ENCODE results near the gene MCF2L2. TPM values are rescaled to one million over a fixed set of nuclear protein-coding genes. Genes with fewer than 3 reads are reported as not detected.
A peak's percentile ranks its signal among the peaks of the same experiment; 100 is the strongest.

MCF2L2 gene
- total and polyA plus RNA-seq, 7 experiments from 2014 or later, result 0.15 to 4.3 (median 0.47) TPM; not detected in 1

GRCh38 chr3:183158113-183158512 lies 270.3 kb downstream of the MCF2L2 start:
- CTCF ChIA-PET, result no interaction called here
- DNase-seq (no peak), ATAC-seq (no peak)
- Histone ChIP-seq H3K9me3 (ENCODE audit: control insufficient read depth in 2 of 3, low read length in 3 of 3) (no peaks in the 10 kb centered on the region), H3K4me3 (ENCODE audit: low read length) (no peak overlapping the region), H3K27ac (ENCODE audit: low read depth, low read length) (no peak overlapping the region), H3K27me3 (ENCODE audit: control insufficient read depth in 2 of 2, insufficient read depth in 2 of 2, low read length in 2 of 2) (no peaks in the 10 kb centered on the region), H3K36me3 (ENCODE audit: control insufficient read depth in 2 of 3, insufficient read depth in 3 of 3, low read length in 3 of 3) (peaks cover 0 to 4% (median 0%) of the 10 kb centered on the region in 3 experiments), H3K4me1 (ENCODE audit: control insufficient read depth in 2 of 2, insufficient read depth in 2 of 2, low read length in 2 of 2) (peaks cover 5% of the 10 kb centered on the region in 2 donors)
- Mint-ChIP-seq H3K4me1 (peaks cover 7 to 33% (median 9%) of the 10 kb centered on the region in 7 donors), H3K36me3 (peaks cover 0 to 9% (median 0%) of the 10 kb centered on the region in 5 donors), H3K27me3 (no peaks in the 10 kb centered on the region), H3K9me3 (no peaks in the 10 kb centered on the region), H3K27ac (no peak overlapping the region), H3K4me3 (no peak overlapping the region)
- POLR2A ChIA-PET, result no interaction called here
- intact Hi-C loops (cut with micrococcal nuclease), result no loop called here

GRCh38 chr3:183156266-183156665 lies 272.2 kb downstream of the MCF2L2 start:
- CTCF ChIA-PET, result no interaction called here
- POLR2A ChIA-PET, result no interaction called here

GRCh38 chr3:183155499-183155898 lies 272.9 kb downstream of the MCF2L2 start:
- no peaks in the 10 kb centered on the region for H3K9me3 ChIP-seq (ENCODE audit: control insufficient read depth in 2 of 3, low read length in 3 of 3)
- H3K27ac ChIP-seq (ENCODE audit: low read depth, low read length), result no peak overlapping the region
- H3K36me3 Mint-ChIP-seq, result peaks cover 0 to 11% (median 4%) of the 10 kb centered on the region in 5 donors
- no peak overlapping the region for H3K4me3 Mint-ChIP-seq
- H3K4me1 Mint-ChIP-seq, result peaks cover 0 to 20% (median 0%) of the 10 kb centered on the region in 7 donors
- no peak overlapping the region for H3K4me3 ChIP-seq (ENCODE audit: low read length)
- H3K27me3 Mint-ChIP-seq, result no peaks in the 10 kb centered on the region
- POLR2A ChIA-PET, result no interaction called here
- ATAC-seq (no peak), DNase-seq (no peak)
- CTCF ChIA-PET, result no interaction called here
- H3K9me3 Mint-ChIP-seq, result no peaks in the 10 kb centered on the region
- no peaks in the 10 kb centered on the region for H3K27me3 ChIP-seq (ENCODE audit: control insufficient read depth in 2 of 2, insufficient read depth in 2 of 2, low read length in 2 of 2)
- H3K27ac Mint-ChIP-seq, result no peak overlapping the region
- intact Hi-C loops (cut with micrococcal nuclease), result no loop called here
- H3K36me3 ChIP-seq (ENCODE audit: control insufficient read depth in 2 of 3, insufficient read depth in 3 of 3, low read length in 3 of 3), result no peaks in the 10 kb centered on the region
- H3K4me1 ChIP-seq (ENCODE audit: control insufficient read depth in 2 of 2, insufficient read depth in 2 of 2, low read length in 2 of 2), result no peaks in the 10 kb centered on the region

More at GRCh38 chr3:183156266-183156665, 272.2 kb downstream of the MCF2L2 start:
- Histone ChIP-seq H3K36me3 (ENCODE audit: control insufficient read depth in 2 of 3, insufficient read depth in 3 of 3, low read length in 3 of 3) (no peaks in the 10 kb centered on the region), H3K4me3 (ENCODE audit: low read length) (no peak overlapping the region), H3K27ac (ENCODE audit: low read depth, low read length) (no peak overlapping the region), H3K27me3 (ENCODE audit: control insufficient read depth in 2 of 2, insufficient read depth in 2 of 2, low read length in 2 of 2) (no peaks in the 10 kb centered on the region), H3K9me3 (ENCODE audit: control insufficient read depth in 2 of 3, low read length in 3 of 3) (no peaks in the 10 kb centered on the region), H3K4me1 (ENCODE audit: control insufficient read depth in 2 of 2, insufficient read depth in 2 of 2, low read length in 2 of 2) (no peaks in the 10 kb centered on the region)
- Mint-ChIP-seq H3K9me3 (no peaks in the 10 kb centered on the region), H3K27ac (no peak overlapping the region), H3K4me1 (peaks cover 0 to 24% (median 0%) of the 10 kb centered on the region in 7 donors), H3K4me3 (no peak overlapping the region), H3K27me3 (no peaks in the 10 kb centered on the region), H3K36me3 (peaks cover 0 to 9% (median 4%) of the 10 kb centered on the region in 5 donors)
- ATAC-seq (no peak), DNase-seq (no peak)
- intact Hi-C loops (cut with micrococcal nuclease), result no loop called here

- CTCF ChIA-PET, result interaction anchor here (0.8 to 0.9 kb wide), 2 partner anchors 31 to 230 kb away, joined by 3 read pairs; no protein-coding TSS in a partner anchor
- intact Hi-C loops (cut with micrococcal nuclease), result no loop called here
- POLR2A ChIA-PET, result no interaction called here
Measured at GRCh38 chr3:183153210-183153950, 275.0 kb downstream of the MCF2L2 start.

GRCh38 chr3:183151821-183152351 lies 276.5 kb downstream of the MCF2L2 start:
- Mint-ChIP-seq H3K4me3 (no peak overlapping the region), H3K4me1 (no peaks in the 10 kb centered on the region), H3K9me3 (no peaks in the 10 kb centered on the region), H3K36me3 (peaks cover 0 to 11% (median 4%) of the 10 kb centered on the region in 5 donors), H3K27me3 (no peaks in the 10 kb centered on the region), H3K27ac (no peak overlapping the region)
- ATAC-seq, result no peak
- Histone ChIP-seq H3K36me3 (ENCODE audit: control insufficient read depth in 2 of 3, insufficient read depth in 3 of 3, low read length in 3 of 3) (no peaks in the 10 kb centered on the region), H3K9me3 (ENCODE audit: control insufficient read depth in 2 of 3, low read length in 3 of 3) (no peaks in the 10 kb centered on the region), H3K27ac (ENCODE audit: low read depth, low read length) (no peak overlapping the region), H3K4me1 (ENCODE audit: control insufficient read depth in 2 of 2, insufficient read depth in 2 of 2, low read length in 2 of 2) (no peaks in the 10 kb centered on the region), H3K27me3 (ENCODE audit: control insufficient read depth in 2 of 2, insufficient read depth in 2 of 2, low read length in 2 of 2) (no peaks in the 10 kb centered on the region), H3K4me3 (ENCODE audit: low read length) (no peak overlapping the region)
- POLR2A ChIA-PET, result no interaction called here
- CTCF ChIA-PET, result no interaction called here
- intact Hi-C loops (cut with micrococcal nuclease), result no loop called here
- no peak for DNase-seq

More at GRCh38 chr3:183153210-183153950, 275.0 kb downstream of the MCF2L2 start:
- Histone ChIP-seq H3K36me3 (ENCODE audit: control insufficient read depth in 2 of 3, insufficient read depth in 3 of 3, low read length in 3 of 3) (no peaks in the 10 kb centered on the region), H3K4me1 (ENCODE audit: control insufficient read depth in 2 of 2, insufficient read depth in 2 of 2, low read length in 2 of 2) (no peaks in the 10 kb centered on the region), H3K27ac (ENCODE audit: low read depth, low read length) (no peak overlapping the region), H3K4me3 (ENCODE audit: low read length) (no peak overlapping the region), H3K9me3 (ENCODE audit: control insufficient read depth in 2 of 3, low read length in 3 of 3) (no peaks in the 10 kb centered on the region), H3K27me3 (ENCODE audit: control insufficient read depth in 2 of 2, insufficient read depth in 2 of 2, low read length in 2 of 2) (no peaks in the 10 kb centered on the region)
- ATAC-seq, result no peak
- Mint-ChIP-seq H3K36me3 (peaks cover 0 to 14% (median 4%) of the 10 kb centered on the region in 5 donors), H3K4me3 (no peak overlapping the region), H3K4me1 (no peaks in the 10 kb centered on the region), H3K9me3 (no peaks in the 10 kb centered on the region), H3K27ac (peak overlapping the region in 1 of 9 donors; percentile 1), H3K27me3 (no peaks in the 10 kb centered on the region)
- DNase-seq, result no peak

GRCh38 chr3:183151086-183151485 lies 277.3 kb downstream of the MCF2L2 start:
- intact Hi-C loops (cut with micrococcal nuclease), result no loop called here
- Histone ChIP-seq H3K4me3 (ENCODE audit: low read length) (no peak overlapping the region), H3K36me3 (ENCODE audit: control insufficient read depth in 2 of 3, insufficient read depth in 3 of 3, low read length in 3 of 3) (no peaks in the 10 kb centered on the region), H3K9me3 (ENCODE audit: control insufficient read depth in 2 of 3, low read length in 3 of 3) (no peaks in the 10 kb centered on the region), H3K27me3 (ENCODE audit: control insufficient read depth in 2 of 2, insufficient read depth in 2 of 2, low read length in 2 of 2) (no peaks in the 10 kb centered on the region), H3K27ac (ENCODE audit: low read depth, low read length) (no peak overlapping the region), H3K4me1 (ENCODE audit: control insufficient read depth in 2 of 2, insufficient read depth in 2 of 2, low read length in 2 of 2) (no peaks in the 10 kb centered on the region)
- ATAC-seq (no peak), DNase-seq (no peak)
- Mint-ChIP-seq H3K27me3 (no peaks in the 10 kb centered on the region), H3K36me3 (peaks cover 0 to 8% (median 4%) of the 10 kb centered on the region in 5 donors), H3K9me3 (no peaks in the 10 kb centered on the region), H3K4me3 (no peak overlapping the region), H3K4me1 (no peaks in the 10 kb centered on the region), H3K27ac (no peak overlapping the region)
- CTCF ChIA-PET, result no interaction called here
- POLR2A ChIA-PET, result no interaction called here
